ENCODE data around the gene PACS2. TPM values are rescaled to one million over a fixed set of nuclear protein-coding genes. Genes with fewer than 3 reads are reported as not detected.
A peak's percentile ranks its signal among the peaks of the same experiment; 100 is the strongest.

PACS2 gene
- polyA plus RNA-seq, 1 of the 3 experiments (the other 2 are of a cell fraction) = 42.7 TPM

DNA sequence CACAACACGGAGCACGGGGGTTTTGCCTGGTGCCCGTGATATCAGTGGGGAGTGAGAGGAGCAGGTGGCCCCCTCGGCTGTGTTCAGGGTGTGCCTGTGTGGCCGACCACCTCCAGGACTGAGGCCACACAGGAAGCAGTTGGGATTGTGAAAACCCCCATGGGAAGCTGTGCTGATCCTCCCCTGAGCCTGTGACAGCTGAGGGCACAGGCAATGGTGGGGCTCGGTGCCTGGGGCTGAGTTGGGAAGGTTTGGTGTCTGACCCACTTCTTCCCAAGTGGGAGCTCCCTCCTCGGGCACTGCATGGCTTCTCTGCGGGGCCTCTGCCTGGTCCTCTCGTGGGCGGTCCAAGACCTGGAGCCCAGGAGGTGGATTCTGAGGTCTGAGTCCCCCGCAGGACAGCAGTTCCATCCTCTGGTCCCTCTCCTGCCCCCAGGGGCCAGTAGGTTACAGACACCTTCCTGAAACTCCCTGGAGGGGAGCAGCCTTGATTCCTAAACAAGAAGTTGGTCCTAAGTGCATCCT lies 17.9 kb downstream of the PACS2 start:
- peaks cover 41% of the 10 kb centered on the region for H4K20me1 ChIP-seq (ENCODE audit: insufficient read depth)
- H3K9me3 ChIP-seq = no peaks in the 10 kb centered on the region
- no peak for DNase-seq
- H3K4me1 ChIP-seq (ENCODE audit: control insufficient read depth in 1 of 2, insufficient read depth in 2 of 2, low read depth in 1 of 2, low read length in 1 of 2) = peaks cover 0 to 58% of the 10 kb centered on the region in 2 experiments; a peak in 2 of 4 replicates
- H3K27ac ChIP-seq (ENCODE audit: low read depth in 2 of 2, low read length in 1 of 2) = no peak overlapping the region; a peak in 1 of 4 replicates
- TF ChIP-seq, protein P1, sequence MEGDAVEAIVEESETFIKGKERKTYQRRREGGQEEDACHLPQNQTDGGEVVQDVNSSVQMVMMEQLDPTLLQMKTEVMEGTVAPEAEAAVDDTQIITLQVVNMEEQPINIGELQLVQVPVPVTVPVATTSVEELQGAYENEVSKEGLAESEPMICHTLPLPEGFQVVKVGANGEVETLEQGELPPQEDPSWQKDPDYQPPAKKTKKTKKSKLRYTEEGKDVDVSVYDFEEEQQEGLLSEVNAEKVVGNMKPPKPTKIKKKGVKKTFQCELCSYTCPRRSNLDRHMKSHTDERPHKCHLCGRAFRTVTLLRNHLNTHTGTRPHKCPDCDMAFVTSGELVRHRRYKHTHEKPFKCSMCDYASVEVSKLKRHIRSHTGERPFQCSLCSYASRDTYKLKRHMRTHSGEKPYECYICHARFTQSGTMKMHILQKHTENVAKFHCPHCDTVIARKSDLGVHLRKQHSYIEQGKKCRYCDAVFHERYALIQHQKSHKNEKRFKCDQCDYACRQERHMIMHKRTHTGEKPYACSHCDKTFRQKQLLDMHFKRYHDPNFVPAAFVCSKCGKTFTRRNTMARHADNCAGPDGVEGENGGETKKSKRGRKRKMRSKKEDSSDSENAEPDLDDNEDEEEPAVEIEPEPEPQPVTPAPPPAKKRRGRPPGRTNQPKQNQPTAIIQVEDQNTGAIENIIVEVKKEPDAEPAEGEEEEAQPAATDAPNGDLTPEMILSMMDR (IDR thresholded peaks at IDR 0.05) = no peak
- TF ChIP-seq GATA2 (CRISPR knock-in tag; IDR thresholded peaks at IDR 0.05) = no peak
- H3F3A ChIP-seq (replicated peaks; ENCODE audit: insufficient read depth) = no peaks in the 10 kb centered on the region
- H3K4me2 ChIP-seq = no peak overlapping the region
- H3K36me3 ChIP-seq (replicated peaks in 1 of 2; ENCODE audit: control insufficient read depth in 1 of 2, insufficient read depth in 2 of 2, low read length in 1 of 2) = no peaks in the 10 kb centered on the region
- no peaks in the 10 kb centered on the region for H3K27me3 ChIP-seq (ENCODE audit: insufficient read depth)
- ChIA-PET POLR2A (no interaction called here), CTCF (interaction anchor here (0.6 to 1.1 kb wide), 4 partner anchors 16 to 129 kb away, joined by 3 read pairs; no protein-coding TSS in a partner anchor)
- no peaks in the 10 kb centered on the region for H3K9me2 ChIP-seq
- peaks cover 32% of the 10 kb centered on the region for H3K79me2 ChIP-seq (ENCODE audit: insufficient read depth)
- H3K9ac ChIP-seq = no peak overlapping the region
- WGBS (ENCODE audit: low lambda C conversion rate) = 83% methylated on average over 6 of the region's 11 CpGs
- H2AFZ ChIP-seq (ENCODE audit: low read depth) = no peak overlapping the region
- no peak overlapping the region for H3K4me3 ChIP-seq (ENCODE audit: low read depth in 2 of 2, low read length in 1 of 2)

DNA sequence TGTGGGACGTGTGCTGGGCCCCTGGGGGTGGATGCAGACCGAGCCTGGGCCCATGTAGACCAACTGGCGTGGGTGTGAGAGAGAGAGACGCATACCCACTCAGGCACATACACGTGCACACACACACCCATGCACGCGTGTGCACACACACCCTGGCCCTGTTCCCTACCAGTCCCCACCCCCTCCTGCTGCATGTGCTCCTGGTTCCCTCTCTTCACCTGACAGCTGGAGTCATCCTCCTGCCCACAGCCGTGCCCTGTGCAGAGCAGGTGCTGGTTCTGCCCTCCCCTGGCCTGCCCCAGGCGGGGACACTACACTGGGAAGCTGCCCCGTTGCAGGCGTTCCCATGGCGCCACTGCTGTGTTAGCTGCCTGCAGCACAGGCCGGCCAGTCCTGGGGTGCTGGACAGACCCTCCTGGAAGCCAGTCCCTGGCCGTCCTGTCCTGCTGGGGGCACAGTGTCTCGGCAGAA lies 18.5 kb downstream of the PACS2 start:
- ChIA-PET POLR2A (no interaction called here), CTCF (interaction anchor here (0.8 to 1.9 kb wide), 5 partner anchors 10 to 130 kb away, joined by 3 to 11 read pairs (median 3); no protein-coding TSS in a partner anchor)
- Histone ChIP-seq H3K9ac (no peak overlapping the region), H3K9me3 (no peaks in the 10 kb centered on the region), H3K9me2 (no peaks in the 10 kb centered on the region), H3K4me2 (no peak overlapping the region), H3K4me1 (ENCODE audit: control insufficient read depth in 1 of 2, insufficient read depth in 2 of 2, low read depth in 1 of 2, low read length in 1 of 2) (peaks cover 0 to 64% of the 10 kb centered on the region in 2 experiments; a peak in 2 of 4 replicates), H3K36me3 (replicated peaks in 1 of 2; ENCODE audit: control insufficient read depth in 1 of 2, insufficient read depth in 2 of 2, low read length in 1 of 2) (no peaks in the 10 kb centered on the region), H3F3A (replicated peaks; ENCODE audit: insufficient read depth) (no peaks in the 10 kb centered on the region), H4K20me1 (ENCODE audit: insufficient read depth) (peaks cover 43% of the 10 kb centered on the region), H3K4me3 (ENCODE audit: low read depth in 2 of 2, low read length in 1 of 2) (no peak overlapping the region), H3K79me2 (ENCODE audit: insufficient read depth) (peaks cover 35% of the 10 kb centered on the region), H2AFZ (ENCODE audit: low read depth) (no peak overlapping the region), H3K27ac (ENCODE audit: low read depth in 2 of 2, low read length in 1 of 2) (peak overlapping the region in 1 of 2 experiments; percentile 56; a peak in 1 of 4 replicates), H3K27me3 (ENCODE audit: insufficient read depth) (no peaks in the 10 kb centered on the region)
- 97% methylated on average over 7 of the region's 15 CpGs for WGBS (ENCODE audit: low lambda C conversion rate)
- TF ChIP-seq TEAD4 (IDR thresholded peaks at IDR 0.05; ENCODE audit: borderline replicate concordance, insufficient read depth) (no peak), ELF1 (IDR thresholded peaks at IDR 0.05) (no peak), JUND (IDR thresholded peaks at IDR 0.05) (no peak)
- TF ChIP-seq, protein P2, sequence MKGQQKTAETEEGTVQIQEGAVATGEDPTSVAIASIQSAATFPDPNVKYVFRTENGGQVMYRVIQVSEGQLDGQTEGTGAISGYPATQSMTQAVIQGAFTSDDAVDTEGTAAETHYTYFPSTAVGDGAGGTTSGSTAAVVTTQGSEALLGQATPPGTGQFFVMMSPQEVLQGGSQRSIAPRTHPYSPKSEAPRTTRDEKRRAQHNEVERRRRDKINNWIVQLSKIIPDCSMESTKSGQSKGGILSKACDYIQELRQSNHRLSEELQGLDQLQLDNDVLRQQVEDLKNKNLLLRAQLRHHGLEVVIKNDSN (IDR thresholded peaks at IDR 0.05; ENCODE audit: borderline replicate concordance, low read depth) = no peak
- no peak for DNase-seq

Data from SK-N-SH (cell line).